ENCODE results near the gene ZNF76.
"Not testable (repeated sequence)": the region's sequence is repeated elsewhere in the genome, so short reads cannot be mapped to it uniquely, and the experiment has no call there.

Gene ZNF76

DNA sequence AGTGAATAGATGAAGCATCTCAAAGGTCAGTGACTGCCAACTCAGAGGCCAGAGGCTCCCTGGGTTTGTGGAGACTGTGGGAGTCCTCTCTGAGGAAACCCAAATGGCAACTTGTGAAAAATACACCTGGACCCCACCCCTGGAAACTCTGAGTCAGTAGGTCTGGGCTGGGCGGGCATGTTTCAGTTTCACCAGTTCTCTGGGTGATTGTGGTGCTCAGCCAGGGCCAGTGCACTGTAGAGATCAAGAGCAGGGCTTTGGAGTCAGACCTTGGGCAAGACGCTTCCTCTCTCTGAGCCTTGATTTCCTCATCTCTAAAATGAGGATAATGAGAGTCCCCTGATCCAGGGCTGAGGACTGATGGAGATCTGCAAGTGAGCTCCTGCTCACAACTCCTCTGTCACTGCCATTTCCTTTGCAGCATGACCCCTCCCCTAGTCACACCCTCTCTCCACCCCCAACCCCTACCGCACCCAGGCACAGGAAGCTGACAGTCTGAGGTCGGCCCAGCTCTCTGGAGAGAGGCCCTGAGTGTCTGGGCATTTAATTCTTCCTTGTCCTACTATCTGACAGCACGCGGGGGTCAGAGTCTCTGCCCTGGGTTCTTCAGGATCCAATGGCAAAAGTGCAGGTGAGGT, 43.2 kb downstream of the ZNF76 start:
- peak; percentile 20 for DNase-seq

DNA sequence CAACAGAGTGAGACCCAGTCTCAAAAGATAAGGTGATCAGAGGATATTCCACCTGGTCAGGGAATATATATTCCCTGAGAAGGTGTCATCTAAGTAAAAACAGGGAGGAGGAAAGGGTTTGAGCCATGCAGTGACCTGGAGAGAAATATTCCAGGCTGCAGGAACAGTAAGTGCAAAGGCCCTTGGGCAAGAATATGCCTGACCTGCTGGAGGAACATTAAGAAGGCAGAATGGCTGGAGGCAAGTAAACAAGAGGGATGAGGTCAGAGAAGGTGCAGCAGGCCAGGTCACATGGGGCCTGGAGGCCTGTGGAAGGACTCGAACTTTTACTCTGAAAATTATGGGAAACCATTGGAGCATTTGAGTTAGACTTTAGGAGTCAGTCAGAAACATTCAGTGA, 44.8 kb downstream of the ZNF76 start:
- DNase-seq = no peak

DNA sequence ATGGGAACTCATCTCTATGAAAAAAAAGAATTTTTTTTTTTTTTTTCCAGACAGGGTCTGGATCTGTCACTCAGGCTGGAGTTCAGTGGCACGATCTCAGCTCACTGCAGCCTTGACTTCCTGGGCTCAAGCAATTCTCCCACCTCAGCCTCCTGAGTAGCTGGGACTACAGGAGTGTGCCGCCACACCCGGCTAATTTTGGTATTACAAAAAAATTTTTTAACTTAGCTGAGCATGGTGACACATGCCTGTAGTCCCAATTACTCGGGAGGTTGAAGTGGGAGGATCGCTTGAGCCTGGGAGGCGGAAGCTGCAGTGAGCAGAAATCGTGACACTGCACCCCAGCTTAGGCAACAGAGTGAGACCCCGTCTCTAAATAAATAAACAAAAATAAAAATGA, 45.6 kb downstream of the ZNF76 start:
- no peak for DNase-seq

DNA sequence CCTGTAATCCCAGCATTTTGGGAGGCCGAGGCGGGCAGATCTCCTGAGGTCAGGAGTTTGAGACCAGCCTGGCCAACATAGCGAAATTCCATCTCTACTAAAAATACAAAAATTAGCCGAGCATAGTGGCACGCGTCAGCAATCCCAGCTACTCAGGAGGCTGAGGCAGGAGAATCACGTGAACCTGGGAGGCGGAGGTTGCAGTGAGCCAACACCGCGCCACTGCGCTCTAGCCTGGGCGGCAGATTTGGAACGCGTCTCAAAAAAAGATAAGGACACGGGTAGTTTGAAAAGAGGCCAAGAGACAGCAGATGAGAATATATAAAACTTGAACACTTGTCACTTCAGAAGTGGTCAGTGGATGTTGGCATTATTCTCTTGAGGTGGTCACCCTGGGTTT, 47.6 kb downstream of the ZNF76 start:
- not testable (repeated sequence) for DNase-seq

DNA sequence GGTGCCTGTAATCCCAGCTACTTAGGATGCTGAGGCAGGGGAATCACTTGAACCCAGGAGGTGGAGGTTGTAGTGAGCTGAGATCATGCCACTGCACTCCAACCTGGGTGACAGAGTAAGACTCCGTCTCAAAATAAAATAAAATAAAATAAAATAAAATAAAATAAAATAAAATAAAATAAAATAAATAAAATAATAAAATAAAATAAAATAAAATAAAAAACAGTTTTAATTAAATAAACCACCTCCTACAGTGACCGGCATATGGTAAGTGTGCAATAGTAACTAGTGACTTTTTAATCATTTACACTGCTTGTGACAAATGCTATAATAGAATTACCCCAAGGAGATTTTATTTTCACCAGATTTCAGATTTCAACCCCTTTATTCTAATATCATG, 49.0 kb downstream of the ZNF76 start:
- DNase-seq = not testable (repeated sequence)

DNA sequence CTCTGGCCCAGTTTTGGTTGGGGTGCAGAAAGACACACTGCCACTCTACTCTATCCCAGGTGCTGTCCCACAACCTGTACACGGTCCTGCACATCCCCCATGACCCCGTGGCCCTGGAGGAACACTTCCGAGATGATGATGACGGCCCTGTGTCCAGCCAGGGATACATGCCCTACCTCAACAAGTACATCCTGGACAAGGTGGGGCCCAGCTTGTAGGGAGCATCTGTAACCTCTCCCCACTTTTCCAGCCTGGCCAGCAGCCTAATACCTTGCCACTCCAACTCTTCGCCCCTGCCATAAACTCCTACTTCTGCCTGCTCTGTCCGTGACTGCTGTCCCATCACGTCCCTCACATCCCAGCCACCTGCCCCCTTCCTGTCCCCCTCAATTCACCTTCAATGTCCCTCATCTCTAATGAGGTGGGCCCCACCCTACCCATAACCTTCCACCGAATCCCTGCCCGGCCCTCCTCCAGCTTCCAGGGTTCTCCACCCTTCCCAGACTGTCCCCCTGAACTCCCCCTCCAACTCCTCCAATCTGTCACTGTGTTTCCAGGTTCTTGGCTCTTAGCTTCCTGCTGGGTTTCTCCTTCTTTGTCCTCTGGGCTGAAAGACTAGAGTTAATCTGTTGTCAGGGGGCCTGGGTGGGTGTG, 50.2 kb downstream of the ZNF76 start:
- DNase-seq = no peak

DNA sequence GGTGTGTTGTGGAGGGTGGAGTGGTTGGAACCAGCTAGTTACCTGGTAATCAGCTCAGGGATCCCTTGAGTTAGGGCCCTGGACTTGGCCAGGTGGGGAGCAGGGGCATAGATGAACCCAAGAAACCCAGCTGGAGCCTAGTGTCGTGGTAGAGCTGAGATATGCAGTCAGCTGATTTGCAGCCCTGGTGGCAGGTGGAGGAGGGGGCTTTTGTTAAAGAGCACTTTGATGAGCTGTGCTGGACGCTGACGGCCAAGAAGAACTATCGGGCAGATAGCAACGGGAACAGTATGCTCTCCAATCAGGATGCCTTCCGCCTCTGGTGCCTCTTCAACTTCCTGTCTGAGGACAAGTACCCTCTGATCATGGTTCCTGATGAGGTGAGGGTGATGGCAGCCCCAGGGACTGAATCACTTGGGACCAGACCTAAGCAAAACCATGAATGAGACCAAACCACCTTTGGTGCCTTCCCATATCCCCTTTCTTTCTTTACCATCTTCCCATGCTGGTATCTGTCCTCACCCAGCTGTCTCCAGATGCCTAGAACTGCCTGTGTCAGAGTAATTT, 50.8 kb downstream of the ZNF76 start:
- no peak for DNase-seq

DNA sequence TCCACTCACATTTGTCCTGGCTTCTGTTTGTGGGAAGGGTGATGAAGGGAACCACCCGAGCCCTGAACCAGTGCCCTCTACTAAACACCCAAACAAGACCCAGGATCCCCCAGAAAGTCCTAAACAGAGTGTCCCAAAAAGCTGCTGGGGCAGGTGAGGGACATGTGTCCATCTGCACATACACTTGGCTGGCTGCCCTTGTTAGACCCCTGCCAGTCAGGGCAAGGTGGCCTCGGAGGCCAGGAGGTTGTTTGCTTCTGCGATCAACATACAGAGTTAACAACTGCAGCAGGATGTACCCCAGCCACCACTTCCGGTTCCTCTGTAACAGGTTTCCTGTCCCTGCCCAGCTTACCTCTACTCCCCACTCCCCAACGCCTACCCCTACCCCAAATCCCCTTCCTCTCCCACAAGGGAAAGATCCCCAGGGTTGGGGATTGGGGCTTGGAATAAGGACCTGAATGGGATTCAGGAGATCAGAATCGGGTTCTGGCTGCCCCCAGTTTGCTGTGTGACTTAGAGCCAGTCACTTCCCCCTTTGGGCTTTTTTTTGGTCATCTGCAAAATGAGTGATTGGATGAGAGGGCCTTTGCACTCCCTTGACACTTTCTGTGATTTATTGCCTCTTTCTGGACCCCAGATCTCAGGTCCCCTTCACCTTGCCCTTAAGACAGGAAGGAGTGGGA, 52.0 kb downstream of the ZNF76 start:
- no peak for DNase-seq

DNA sequence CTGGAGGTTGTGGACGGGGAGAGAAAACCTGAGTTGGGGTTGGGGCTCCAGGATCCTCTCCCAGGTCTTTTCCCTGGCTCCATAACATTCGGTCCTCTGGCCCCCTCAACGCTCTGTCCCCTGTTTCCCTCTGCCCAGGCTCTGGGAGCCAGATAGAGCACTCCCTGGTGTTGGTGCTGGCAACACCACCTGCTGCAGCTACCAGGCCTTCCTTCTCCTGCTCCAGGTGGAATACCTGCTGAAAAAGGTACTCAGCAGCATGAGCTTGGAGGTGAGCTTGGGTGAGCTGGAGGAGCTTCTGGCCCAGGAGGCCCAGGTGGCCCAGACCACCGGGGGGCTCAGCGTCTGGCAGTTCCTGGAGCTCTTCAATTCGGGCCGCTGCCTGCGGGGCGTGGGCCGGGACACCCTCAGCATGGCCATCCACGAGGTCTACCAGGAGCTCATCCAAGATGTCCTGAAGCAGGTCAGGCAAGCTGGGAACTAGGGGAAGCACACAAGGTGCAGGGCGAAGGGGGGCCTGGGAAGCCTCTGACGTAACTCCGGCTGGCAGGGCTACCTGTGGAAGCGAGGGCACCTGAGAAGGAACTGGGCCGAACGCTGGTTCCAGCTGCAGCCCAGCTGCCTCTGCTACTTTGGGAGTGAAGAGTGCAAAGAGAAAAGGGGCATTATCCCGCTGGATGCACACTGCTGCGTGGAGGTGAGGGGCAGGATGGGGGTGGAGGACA, 52.7 kb downstream of the ZNF76 start:
- no peak for DNase-seq

DNA sequence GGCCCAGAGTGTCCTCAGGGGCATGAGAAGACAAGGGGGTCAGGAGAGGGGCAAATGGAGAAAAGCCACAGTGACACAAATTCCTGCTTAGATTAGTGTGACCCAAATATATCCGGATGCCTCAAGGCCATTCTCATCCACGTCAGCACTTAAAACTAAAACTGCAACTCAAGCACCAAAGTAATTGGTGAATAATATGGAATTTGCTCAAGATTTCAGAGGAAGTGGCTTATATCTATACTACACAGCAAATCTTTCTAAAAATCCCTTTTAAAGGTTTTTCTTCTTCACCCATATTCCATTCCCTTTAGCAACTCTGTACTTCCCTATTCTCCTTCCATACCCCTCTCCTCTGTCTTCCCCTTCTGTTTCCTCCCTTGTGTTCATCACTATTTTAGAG, 53.3 kb downstream of the ZNF76 start:
- no peak for DNase-seq

DNA sequence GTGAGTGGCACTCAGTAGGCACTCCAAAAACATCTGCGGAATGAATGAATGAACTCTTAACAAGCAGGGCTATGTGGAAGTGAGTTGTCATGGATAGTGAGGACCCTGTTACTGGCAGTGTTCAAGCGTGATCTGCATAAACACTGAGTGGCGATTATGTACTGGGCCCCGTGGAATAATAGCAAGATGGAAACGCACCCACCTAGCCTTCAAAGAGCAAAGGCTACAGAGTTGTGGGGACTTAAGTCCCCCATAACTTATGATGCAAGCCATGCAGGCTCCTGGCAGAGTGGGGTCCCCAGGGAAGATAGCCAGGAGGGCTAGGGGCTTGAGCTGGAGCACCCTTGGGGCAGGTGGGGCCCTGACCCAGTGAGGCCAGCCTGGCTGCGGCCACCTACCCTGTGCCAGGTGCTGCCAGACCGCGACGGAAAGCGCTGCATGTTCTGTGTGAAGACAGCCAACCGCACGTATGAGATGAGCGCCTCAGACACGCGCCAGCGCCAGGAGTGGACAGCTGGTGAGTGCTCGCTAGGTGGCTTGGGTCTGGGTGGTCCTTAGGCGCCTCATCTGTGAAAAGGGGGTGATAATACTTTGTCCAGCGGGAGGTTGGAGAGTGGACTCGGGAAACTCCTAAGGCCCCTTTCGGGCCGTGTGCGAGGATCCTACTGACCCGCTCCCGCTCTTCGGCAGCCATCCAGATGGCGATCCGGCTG, 58.1 kb downstream of the ZNF76 start:
- no peak for DNase-seq

DNA sequence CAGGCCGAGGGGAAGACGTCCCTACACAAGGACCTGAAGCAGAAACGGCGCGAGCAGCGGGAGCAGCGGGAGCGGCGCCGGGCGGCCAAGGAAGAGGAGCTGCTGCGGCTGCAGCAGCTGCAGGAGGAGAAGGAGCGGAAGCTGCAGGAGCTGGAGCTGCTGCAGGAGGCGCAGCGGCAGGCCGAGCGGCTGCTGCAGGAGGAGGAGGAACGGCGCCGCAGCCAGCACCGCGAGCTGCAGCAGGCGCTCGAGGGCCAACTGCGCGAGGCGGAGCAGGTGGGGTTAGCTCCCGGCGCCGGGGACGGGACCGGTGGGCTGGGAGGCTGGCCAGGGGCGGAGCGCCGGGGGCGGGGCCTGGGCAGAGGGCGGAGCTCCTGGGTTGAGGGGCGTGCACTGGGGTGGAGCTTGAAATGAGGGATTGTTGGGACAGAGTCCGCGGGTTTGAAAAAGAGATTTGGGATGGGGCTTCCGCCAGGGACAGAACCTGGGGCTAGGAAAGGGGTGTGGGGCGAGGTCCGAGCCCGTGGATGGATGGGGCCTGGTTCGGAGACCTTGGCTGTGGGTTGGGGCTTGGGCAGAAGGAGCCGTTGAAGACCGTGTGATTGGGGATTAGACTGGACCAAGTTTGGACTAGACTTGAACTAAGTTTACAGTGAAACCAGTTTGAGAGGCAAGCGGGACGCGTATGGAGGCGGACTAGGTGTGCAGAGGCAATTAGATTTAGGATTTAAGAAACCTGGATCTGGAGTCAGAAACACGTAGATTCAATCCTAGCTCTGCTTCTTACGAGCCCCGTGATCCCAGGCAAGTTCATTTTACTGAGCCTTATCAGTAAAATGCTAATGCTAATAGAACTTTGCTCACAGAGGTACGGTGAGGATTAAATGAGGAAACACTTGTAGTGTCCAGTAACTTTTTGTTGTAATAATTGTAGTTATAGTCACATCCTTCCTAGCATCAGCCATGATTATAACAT, 58.9 kb downstream of the ZNF76 start:
- peak; percentile 83 for DNase-seq

DNA sequence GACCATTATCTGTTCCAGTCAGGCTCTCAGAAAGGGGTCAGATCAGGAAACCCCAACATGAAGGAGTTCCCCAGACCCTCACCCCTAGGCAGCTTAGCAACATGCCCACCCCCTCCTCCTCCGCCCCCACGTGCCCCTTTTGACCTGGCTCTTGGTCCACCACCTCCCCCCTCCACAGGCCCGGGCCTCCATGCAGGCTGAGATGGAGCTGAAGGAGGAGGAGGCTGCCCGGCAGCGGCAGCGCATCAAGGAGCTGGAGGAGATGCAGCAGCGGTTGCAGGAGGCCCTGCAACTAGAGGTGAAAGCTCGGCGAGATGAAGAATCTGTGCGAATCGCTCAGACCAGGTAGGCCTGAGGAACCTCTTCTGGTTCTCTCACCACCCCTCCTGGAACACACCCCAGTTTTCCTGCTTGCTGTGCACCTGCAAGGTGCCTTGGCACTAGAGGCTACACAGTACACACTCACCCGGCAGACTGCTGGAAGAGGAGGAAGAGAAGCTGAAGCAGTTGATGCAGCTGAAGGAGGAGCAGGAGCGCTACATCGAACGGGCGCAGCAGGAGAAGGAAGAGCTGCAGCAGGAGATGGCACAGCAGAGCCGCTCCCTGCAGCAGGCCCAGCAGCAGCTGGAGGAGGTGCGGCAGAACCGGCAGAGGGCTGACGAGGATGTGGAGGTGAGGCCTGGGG, 60.0 kb downstream of the ZNF76 start:
- DNase-seq = no peak

DNA sequence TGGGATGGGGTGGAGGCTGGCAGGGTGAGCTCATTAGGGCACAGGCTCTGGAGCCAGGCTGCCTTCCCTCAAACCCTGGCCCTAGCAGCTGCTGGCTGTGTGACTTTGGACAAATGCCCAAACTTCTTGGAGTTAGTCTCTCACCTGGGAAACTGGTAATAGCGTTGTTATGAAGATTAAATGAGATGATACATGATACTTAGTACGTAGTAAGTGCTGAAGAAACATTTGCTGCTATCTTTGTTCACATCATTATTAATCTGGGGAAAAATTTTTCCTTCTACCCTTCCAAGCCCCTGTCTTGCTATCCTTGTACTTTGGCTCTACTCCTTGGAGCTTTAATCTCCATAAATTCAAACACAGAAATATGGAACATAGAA, 60.5 kb downstream of the ZNF76 start:
- no peak for DNase-seq

DNA sequence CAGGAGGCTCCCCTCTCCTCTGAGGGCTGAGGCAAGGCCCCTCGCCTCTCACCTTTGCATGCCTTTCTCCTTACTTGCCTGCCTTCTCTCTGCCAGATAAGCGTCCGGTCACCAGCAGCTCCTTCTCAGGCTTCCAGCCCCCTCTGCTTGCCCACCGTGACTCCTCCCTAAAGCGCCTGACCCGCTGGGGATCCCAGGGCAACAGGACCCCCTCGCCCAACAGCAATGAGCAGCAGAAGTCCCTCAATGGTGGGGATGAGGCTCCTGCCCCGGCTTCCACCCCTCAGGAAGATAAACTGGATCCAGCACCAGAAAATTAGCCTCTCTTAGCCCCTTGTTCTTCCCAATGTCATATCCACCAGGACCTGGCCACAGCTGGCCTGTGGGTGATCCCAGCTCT, 61.6 kb downstream of the ZNF76 start:
- no peak for DNase-seq

DNA sequence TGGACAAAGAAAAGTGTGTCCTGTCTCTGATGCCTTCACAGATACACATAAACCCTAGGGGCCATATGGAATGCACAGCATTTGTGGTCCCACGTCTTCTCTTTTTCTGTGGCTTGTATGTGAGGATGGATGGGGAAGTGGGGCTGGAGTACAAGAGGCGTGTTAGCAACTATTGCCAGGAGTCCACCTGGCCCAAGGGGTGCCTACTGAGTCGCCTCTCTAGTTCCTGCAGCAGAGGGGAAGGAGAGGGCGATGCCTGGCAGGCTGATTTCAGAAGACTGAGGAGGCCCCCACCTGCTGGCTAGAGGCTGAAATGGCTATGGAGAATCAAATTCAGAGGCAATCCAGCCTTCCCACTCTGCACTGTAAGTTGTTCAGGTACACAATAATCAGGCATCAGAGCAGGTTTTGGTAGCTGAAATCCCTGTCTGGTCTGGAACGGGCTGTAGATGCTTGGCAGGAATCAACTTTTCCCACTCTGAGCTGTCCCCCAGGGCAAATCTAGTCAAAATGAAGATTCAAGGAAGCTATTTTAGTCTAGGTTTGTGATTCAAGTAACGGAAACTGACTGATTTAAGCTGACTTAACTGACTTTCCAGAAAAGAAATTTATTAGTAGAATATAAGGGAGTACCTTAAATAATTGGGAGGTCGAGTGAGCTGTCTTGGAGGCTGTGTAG, 68.0 kb downstream of the ZNF76 start:
- peak; percentile 52 for DNase-seq

DNA sequence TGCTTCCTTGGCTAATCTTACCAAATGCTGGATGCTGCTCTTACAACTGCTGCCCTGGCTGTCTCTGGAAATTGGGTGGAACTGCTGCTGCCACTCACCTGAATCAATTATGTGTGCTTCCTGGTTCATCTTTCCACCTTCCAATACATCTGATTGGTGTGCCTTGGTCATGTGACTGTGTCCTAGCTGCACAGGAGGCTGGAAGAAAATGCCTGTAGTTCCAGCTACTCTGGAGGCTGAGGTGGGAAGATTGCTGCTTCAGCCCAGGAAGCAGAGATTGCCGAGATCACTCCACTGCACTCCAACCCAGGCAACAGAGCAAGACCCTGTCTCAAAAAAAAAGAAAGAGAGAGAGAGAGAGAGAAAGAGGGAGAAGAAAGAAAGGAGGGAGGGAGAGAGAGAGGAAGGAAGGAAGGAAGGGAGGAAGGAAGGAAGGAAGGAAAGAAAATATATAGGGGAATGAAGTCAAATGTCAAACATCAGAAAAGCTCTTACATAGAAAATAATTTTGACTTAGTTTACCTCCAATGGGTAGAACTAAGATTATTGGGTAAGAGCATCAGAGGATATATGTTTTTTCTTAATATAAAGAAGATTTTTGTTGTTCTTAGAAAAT, 68.7 kb downstream of the ZNF76 start:
- no peak for DNase-seq

DNA sequence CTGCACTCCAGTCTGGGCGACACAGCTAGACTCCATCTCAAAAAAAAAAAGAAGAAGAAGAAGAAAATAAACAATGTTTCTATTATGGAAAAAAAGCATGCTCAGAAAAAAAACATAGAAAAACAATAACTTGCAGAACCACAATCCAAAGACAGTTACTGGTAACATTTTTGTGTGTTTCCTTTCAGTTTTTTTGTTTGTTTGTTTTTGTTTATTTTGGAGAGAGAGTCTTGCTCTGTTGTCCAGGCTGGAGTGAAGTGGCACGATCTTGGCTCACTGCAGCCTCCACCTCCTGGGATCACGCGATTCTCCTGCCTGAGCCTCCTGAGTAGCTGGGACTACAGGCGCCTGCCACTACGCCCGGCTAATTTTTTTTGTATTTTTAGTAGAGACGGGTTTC, 69.4 kb downstream of the ZNF76 start:
- DNase-seq = not testable (repeated sequence)

DNA sequence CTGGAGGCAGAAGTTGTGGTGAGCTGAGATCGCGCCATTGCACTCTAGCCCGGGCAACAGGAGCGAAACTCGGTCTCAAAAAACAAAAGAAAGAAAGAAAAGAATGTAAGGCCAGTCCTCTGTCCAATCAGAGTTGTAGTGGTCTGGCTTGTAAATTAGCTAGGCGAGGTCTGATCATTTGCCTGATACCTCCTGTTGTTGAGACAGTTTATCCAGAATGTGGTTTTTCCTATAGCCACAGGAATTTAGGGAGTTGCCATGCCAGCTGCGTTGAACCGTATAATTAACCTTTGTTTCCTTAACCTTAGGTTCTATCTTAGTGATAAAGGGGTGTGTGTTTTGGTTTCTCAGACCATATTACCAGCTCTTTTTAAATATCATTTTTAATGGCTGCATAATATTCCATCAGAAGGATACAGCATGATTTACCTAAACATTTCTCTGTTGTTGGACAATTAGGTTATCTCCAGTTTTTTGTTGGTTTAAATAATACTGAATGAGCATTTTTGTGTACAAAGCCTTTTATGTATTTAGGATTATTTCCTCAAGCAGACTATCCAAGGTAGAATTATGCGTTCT, 71.1 kb downstream of the ZNF76 start:
- DNase-seq = no peak

Measured in fibroblast of skin of abdomen (primary cell).